Measurements from ENCODE around the gene CT47A1.
"Not testable (repeated sequence)": the region's sequence is repeated elsewhere in the genome, so short reads cannot be mapped to it uniquely, and the experiment has no call there.

GRCh38 chrX:120956500-120956899, 29.1 kb downstream of the CT47A1 start, which contains the start of gene CT47A7:
- not testable (repeated sequence) for TF ChIP-seq CTCF, POLR2A, POLR2AphosphoS5 (IDR thresholded peaks at IDR 0.05)

Data from gastroesophageal sphincter (tissue), 3 donors.